NCI-H2196 (cell line): ENCODE measurements around the gene PSMG3.

Experiments
- DNase-seq: peaks from one replicate; lab custom pipeline; 2025; ENCODE audit not compliant: unreplicated experiment; lab: John Stamatoyannopoulos, UW

The PSMG3 gene

DNA sequence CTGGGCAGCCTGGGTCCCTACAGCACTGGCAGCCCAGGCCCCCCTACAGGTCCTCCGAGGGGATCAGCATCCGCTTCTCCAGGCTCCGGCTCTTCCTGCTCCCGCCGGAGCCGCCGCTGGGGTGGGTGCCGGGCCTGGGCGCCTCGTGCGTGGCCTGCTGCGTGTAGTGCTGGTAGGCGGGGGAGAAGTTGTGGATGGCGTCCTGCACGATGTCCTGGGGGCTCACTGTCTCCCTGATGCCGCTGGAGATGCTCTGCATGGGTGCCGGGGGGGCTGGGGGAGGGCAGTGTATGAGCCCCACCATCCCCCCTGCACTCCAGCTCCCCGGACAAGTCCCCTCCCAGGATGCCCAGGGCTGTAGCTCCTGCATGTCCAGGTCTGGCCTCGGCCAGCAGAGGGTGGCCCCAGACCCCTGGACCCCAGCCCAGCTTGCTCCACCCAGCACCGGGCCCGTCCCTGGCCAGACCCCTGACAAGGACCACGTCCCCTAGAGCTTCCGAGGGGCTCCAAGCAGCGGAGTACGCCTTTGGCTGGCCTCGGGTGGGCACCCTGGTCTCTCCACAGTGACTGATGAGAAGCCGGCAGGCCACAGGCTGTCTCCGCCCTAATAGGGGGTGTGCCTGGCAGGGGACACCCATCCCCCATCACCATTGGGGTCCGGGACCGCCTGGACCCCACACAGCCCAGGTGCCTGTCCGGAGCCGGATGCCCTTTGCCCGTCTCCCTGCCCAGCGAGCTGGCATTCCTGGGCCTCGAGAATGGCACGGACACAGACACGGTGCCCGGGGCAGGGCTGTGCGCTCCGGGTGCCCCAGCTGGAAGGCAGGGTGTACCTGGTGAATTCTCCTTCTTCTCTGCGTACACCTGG is 22.7 kb downstream of the PSMG3 start:
- DNase-seq: no peak

GRCh38 chr7:1546274-1546908 is 23.4 kb downstream of the PSMG3 start:
- no peak for DNase-seq

DNA sequence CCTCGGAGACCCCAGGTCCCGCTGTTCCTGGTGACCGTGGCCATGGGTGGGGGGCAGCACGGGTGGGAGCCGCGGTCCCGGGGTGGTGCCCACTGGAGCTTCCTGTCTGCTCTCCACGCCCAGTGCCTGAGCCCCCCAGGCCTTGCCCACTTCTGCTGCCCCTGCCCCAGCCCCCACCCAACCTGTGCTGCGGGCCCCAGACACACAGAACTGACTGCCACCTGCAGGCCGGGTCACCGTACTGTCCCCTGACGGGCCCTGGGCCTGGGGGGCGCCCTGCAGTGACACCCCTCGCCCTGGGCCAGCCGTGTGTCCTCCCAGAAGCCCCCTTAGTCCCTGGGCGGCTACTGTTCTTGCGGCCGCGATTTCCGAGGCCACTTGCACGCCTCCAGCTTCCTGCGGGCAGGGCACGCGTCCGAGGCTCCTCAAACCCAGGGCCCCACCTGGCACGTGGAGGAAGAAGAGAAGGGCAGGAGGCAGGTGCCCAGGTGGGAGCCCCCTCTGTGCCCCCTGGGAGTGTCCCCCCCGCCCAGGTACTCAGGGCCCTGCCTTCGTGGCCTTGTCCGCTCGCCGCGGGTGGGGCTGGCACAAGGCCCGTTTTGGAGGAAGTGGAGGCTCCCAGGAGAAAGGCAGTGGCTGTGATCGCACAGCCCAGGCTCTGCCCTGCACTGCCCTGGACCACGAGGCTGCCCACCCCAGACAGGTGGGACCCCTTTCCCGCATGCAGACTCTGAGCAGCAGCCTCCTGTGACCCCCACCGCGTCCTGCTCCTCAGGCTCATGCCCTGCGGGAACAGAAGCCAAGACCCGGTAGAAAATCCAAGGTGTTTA is 24.2 kb downstream of the PSMG3 start:
- no peak for DNase-seq

DNA sequence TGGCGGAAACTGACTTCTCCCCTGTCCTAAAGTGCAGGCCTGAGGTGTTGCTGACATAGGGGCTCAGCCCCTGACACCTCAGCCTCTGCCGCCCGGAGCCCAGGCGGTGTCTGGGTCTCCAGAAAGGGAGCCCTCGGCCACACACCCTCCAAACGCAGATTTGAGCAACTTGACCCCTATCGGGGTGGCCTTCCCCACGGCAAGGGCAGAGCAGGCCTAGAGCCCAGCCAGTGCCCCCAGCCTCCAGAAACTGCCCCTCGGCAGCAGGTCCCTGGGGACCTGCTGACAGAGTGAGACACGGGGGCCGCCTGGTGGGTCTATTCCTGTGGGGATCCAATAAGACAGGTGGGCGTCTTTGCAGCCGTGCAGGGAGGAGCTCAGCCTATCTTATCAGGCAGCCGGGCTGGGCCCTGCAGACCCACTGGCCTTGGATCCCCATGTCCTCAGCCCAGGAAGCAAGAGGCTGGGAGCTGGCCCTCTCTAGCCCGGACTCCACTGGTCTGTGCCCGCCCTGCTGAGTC is 24.9 kb downstream of the PSMG3 start:
- DNase-seq: no peak

GRCh38 chr7:1544178-1544895 is 25.5 kb downstream of the PSMG3 start:
- DNase-seq: no peak

DNA sequence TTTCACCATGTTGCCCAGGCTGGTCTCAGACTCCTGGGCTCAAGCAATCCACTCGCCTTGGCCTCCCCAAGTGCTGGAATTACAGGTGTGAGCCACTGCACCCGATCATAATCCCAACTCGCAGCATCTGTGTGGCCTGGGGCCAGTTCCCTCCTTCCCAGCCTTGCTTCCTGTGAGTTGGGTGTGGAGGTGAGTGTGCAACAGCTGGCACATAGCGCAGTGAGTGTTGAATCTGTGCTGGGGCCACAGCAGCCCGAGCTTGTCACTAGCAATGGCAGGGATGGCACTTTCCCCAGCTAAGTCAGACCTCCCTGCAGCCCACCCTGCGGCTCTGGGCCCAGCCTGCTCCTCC is 26.0 kb downstream of the PSMG3 start:
- DNase-seq: no peak

GRCh38 chr7:1542841-1543747 is 26.7 kb downstream of the PSMG3 start:
- no peak for DNase-seq

DNA sequence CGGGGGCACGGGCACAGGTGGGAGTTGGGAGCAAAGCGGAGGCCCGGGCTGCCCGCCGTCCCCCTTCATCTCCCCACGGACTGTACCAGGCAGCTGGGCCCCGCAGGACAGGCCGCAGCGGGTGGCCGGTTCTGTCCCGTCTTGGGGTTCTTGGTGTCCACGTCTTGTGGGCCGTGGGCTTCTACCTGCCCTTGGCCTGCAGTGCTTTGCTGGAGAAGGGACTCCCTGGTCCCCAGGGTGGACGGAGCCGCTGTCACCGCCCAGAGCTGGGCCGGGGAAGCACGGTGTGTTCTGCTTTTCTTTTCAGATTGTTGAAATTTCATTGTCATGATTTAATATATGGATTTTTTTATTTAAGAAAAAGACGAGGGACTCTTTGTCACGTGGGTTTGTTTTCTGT is 27.5 kb downstream of the PSMG3 start:
- no peak for DNase-seq

- no peak for DNase-seq
These were observed 28.2 kb downstream of the PSMG3 start for GRCh38 chr7:1541431-1542162.

DNA sequence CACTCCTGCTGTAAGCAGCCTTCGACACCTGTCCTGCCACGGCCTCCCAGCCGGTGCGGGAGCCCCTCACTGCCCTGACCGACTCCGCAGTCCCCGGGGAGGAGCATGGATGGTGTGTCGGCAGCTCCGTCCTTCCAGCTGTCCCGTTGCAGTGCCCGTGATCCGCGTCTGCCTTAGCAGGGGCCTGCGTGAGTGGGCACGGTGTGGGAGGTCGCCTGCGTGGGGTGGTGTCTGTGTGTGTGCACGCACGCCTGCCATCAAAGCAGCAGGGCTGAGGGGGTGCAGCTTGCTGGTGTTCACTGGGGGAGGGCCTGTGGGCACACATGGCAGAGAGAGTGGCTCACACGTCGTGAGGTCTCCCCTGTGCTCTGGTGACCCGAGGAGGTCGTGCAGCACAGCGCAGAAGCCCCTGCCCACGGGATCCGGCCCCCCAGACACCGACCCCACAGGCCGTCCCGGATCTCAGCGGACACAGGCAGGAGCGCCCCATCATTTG is 29.0 kb downstream of the PSMG3 start:
- no peak for DNase-seq

- DNase-seq: no peak
These were observed 29.7 kb downstream of the PSMG3 start for GRCh38 chr7:1539882-1540775.

DNA sequence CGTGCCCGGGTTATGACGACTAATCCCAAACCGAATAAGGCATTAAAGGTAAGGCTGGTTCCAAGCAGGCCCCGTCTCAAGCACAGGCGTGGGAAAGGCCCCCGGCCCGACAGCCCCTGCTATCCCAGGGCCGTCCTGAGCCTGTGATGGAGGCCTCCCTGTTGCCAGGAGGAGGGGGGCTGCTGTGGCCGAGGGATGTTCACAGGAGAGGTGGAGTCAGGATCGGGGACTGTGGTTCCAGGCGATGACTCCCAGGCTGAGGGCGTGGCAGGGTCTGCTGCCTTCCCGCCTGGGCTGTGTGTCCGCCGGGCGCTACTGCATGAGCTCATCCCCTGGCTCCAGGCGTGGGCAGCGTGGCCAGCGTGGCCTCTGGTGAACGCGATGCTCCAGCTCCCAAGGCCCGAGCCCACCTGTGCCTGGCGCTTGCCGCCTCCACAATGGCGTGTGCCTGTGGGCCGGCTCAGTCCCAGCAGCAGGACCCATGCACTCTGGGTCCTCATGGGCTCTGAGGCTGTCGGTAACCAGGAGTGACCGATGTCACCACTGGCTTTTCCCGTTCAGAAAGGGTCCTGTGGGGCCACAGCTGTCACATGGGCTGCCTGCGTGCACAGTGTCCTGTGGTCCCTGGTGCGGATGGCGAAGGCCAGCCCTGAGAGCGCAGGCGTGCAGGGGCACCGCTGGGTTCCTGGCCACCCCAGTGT is 30.5 kb downstream of the PSMG3 start:
- DNase-seq: no peak

- DNase-seq: no peak
These were observed 31.2 kb downstream of the PSMG3 start for GRCh38 chr7:1538544-1539180.

DNA sequence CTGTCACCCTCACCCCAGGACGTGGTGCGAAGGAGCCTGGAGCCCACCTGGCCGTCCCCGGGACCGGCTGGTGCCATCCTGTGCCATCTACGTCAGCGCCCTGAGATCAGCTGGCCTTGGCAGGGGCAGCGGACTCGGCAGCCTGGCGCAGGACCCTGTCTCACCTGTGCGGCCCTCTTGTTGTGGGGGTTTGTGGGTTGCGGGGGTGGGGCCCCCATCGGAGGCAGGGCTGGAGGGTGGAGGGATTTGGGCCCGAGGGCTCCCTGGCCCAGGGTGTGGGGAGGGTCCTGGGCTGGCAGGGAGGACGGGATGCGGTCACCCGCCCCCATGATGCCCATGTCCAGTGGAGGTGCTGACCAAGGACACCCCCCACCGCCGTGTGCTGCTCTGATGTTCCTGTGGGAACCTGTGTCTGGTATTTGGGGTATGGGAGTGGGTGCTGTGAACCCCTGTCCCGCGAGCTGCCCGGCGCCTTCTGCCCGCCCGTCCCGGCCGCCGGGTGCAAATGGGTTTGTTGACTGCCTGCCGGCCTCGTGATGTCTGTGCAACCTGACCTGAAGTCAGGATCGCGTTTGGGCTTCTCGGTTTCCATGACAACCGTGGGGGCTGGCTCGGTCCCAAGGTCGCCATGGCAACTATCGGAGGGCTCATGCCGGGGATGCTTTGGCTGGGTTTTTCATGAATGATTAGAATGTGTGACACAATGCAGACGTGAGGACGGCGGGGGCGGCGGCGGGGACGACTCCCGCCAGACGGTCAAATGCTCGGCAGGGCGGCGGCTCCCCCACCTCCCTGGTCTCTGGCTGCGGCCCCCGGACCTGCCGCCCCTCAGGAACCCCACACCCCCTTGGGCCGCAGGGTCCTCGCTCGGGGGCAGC is 32.1 kb downstream of the PSMG3 start:
- DNase-seq: peak; percentile 56

DNA sequence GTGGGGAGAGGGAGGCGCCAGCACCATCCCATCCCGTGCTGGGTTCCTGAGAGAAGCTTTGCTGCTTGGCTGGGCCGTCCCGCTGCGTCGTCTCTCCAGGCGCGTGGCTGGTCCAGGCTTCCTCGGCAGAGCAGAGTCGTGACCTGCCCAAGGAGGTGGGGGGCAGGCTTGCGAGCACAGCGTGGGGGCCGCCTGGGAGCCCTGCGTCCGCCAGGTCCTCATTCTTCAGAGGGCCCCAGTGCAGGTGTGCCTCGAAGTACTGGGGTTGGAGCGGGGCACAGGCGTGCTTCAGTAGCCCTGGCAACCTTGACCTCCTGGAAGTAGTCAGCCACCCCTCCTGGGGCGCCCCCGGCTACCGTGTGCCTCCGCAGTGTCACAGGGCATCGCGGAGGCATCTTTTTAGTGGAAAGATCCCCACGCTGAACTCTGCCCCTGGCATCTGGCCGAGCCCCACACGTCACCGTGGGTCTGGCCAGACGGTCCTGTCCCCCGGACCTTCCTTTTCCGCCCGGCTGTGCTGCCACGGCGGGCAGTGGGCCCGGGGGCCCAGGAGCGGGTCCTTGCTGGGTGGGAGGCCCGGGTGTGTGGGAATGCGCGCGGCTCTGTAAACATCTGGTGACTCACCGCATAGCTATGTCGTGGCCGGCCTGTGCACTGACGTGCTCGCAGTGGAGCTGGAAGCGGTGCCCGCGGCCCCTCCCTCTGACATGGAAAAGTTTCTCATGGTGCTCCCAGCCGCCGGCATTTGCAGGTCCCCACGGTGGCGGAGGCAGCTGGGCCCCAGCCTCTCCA is 32.9 kb downstream of the PSMG3 start:
- no peak for DNase-seq
